HG03135 (cell line): Measurements from ENCODE around the gene RPL13.

Source experiments
- ATAC-seq: cut with Tn5 transposase; IDR thresholded peaks from one replicate; pipeline ENCODE4 v1.9.1; 2021; ENCODE audit warnings: mild to moderate bottlenecking, moderate library complexity; ENCODE audit not compliant: unreplicated experiment

Gene RPL13

GRCh38 chr16:89613231-89613953 is 52.9 kb downstream of the RPL13 start, which contains the start of gene DPEP1:
Gene DPEP1, plus strand, starts transcription at chr16:89613642. Its CDS starts 16,769 bp downstream, at chr16:89630411.
- ATAC-seq: no peak

GRCh38 chr16:89613954-89614459 is 53.5 kb downstream of the RPL13 start:
- ATAC-seq: no peak
